K562 (cell line): ENCODE measurements around the gene RPS2. TPM values are rescaled to one million over a fixed set of nuclear protein-coding genes. Genes with fewer than 3 reads are reported as not detected.
A peak's percentile ranks its signal among the peaks of the same experiment; 100 is the strongest.

Experiments used
- CGGBP1 ChIP-seq: fragments of 250-450 bp; sonication (Bioruptor Pico); IDR thresholded peaks from 2 replicates; pipeline ENCODE4 v1.9.0; 2021; ENCODE audit warnings: mild to moderate bottlenecking
- GATAD2B ChIP-seq: fragments of 450-650 bp; IDR thresholded peaks from 2 replicates; pipeline ENCODE4 v1.6.1; 2017; ENCODE audit warnings: mild to moderate bottlenecking, borderline replicate concordance
- KLF1 ChIP-seq: fragments of 450-650 bp; IDR thresholded peaks from 2 replicates; pipeline ENCODE4 v1.6.1; 2016; ENCODE audit warnings: missing genetic modification characterization, missing compliant biosample characterization
- MEF2A ChIP-seq: IDR thresholded peaks from 2 replicates; pipeline ENCODE4 v1.6.1; 2011; ENCODE audit warnings: low read depth, mild to moderate bottlenecking, low read length, moderate library complexity; ENCODE audit not compliant: control insufficient read depth
- MLLT1 ChIP-seq, 2 experiments: fragments of 450-650 bp; IDR thresholded peaks; 2 replicates each; pipeline ENCODE4 v1.6.1; 2016
- RBM15 ChIP-seq: fragments of 200-400 bp; formaldehyde crosslinking; IDR thresholded peaks from 2 replicates; pipeline ENCODE4 v1.6.1; 2018; ENCODE audit warnings: mild to moderate bottlenecking, low read length, moderate library complexity; ENCODE audit not compliant: insufficient read depth
- RFX1 ChIP-seq: fragments of 450-650 bp; IDR thresholded peaks from 2 replicates; pipeline ENCODE4 v1.6.1; 2016; ENCODE audit warnings: mild to moderate bottlenecking, moderate library complexity
- SNRNP70 ChIP-seq: fragments of 200-400 bp; formaldehyde crosslinking; optimal IDR thresholded peaks from 2 replicates; pipeline ENCODE3; 2017; ENCODE audit warnings: low read depth, low read length
- TOE1 ChIP-seq, 2 experiments: fragments of 450-650 bp in 1 of 2; sonication (generic) in 1 of 2; formaldehyde crosslinking in 1 of 2; IDR thresholded peaks; 2 replicates each; pipeline versions ENCODE4 v1.7.1 to v1.8.0; 2016 to 2022; ENCODE audit warnings: borderline replicate concordance in 2 of 2, mild to moderate bottlenecking in 2 of 2, antibody characterized with exemption in 1 of 2, inconsistent platforms in 1 of 2, low read depth in 1 of 2, missing genetic modification reagents in 1 of 2, moderate library complexity in 1 of 2
- TSHZ1 ChIP-seq: fragments of 250-450 bp; sonication (Bioruptor Pico); IDR thresholded peaks from 2 replicates; pipeline ENCODE4 v1.4.0; 2020; ENCODE audit warnings: mild to moderate bottlenecking, moderate library complexity
- ZKSCAN3 ChIP-seq: fragments of 250-450 bp; sonication (Bioruptor Pico); IDR thresholded peaks from 2 replicates; pipeline ENCODE4 v1.4.0; 2020
- ZNF407 ChIP-seq: fragments of 450-650 bp; IDR thresholded peaks from 2 replicates; pipeline ENCODE4 v1.6.1; 2016; ENCODE audit warnings: low read depth
- polyA plus RNA-seq, 8 experiments: library from polyadenylated mRNA; depleted of rRNA in 4 of 8; stranded (reverse) in 5 of 8; unstranded in 3 of 8; fragments of >200 nt; fragmentation: Nextera tagmentation in 2 of 8; fragmentation: Illumina TruSeq in 1 of 8; extraction: Ambion mirVana in 2 of 8; extraction: Trizol in 1 of 8; gene quantifications; 2 replicates each; pipeline versions ENCODE4 v1.2.1 to v1.2.3, GENCODE V29; 2011 to 2014; ENCODE audit warnings: inconsistent platforms in 1 of 8, missing spikeins in 1 of 8
- total RNA-seq, 7 experiments: library from RNA; depleted of rRNA in 6 of 7; stranded (reverse); fragments of >200 nt in 6 of 7; fragmentation: Illumina TruSeq in 2 of 7; extraction: Trizol in 2 of 7; gene quantifications; 2 replicates each; pipeline versions ENCODE4 v1.2.1 to v1.2.3, GENCODE V29; 2011 to 2021; ENCODE audit warnings: low replicate concordance in 1 of 7

The RPS2 gene
- total and polyA plus RNA-seq, 9 of the 15 experiments (the other 6 are each of a cell fraction or from before 2014, with no cell fraction given), result 834 to 4,794 (median 3,793) TPM

GRCh38 chr16:1971796-1972489 is 7.3 kb upstream of the RPS2 start, which contains the start of gene TBL3 (continued):
- TF ChIP-seq GATAD2B, result 0 out of 2 replicates have a peak, but pooled peaks have one; percentile 41
- TF ChIP-seq RFX1, result no peak
- TF ChIP-seq TOE1 (IDR thresholded peaks at IDR 0.05; ENCODE audit: borderline replicate concordance), result peak; percentile 53; the same call in 1 of the 2 replicates
- TF ChIP-seq TOE1 (CRISPR knock-in tag; IDR thresholded peaks at IDR 0.05; ENCODE audit: borderline replicate concordance, low read depth), result no peak
- TF ChIP-seq CGGBP1 (CRISPR knock-in tag), result peak; percentile 53; the same call in 1 of the 2 replicates
- TF ChIP-seq ZKSCAN3, result no peak
- no peak for TF ChIP-seq ZNF407
- TF ChIP-seq RBM15, result no peak
- TF ChIP-seq KLF1 (tag), result peak; percentile 61; the same call in 1 of the 2 replicates
- TF ChIP-seq MLLT1 (IDR thresholded peaks at IDR 0.05), result peak in 1 of 2 experiments; percentile 100; a peak in 2 of 4 replicates
- TF ChIP-seq MEF2A, result no peak
- no peak for TF ChIP-seq TSHZ1 (CRISPR knock-in tag)
- TF ChIP-seq SNRNP70, result no peak
